DOHH2 (cell line): ENCODE measurements around the gene NAV2.

ENCODE experiments used
- H3F3A ChIP-seq: fragments of 200-600 bp; sonication (generic), shearing (Covaris generic); 2 replicates; pipeline ENCODE4 v1.6.0; 2016; ENCODE audit warnings: antibody characterized with exemption, mild to moderate bottlenecking; ENCODE audit not compliant: control insufficient read depth, insufficient read depth
- H3K27ac ChIP-seq: fragments of 200-600 bp; sonication (generic); 2 replicates; pipeline ENCODE4 v1.5.1; 2014; ENCODE audit warnings: low read depth, mild to moderate bottlenecking, low read length, moderate library complexity
- H3K27me3 ChIP-seq: fragments of 200-600 bp; sonication (generic); 2 replicates; pipeline ENCODE4 v1.6.1; 2014; ENCODE audit warnings: mild to moderate bottlenecking, low read length, mixed read lengths; ENCODE audit not compliant: control insufficient read depth
- H3K36me3 ChIP-seq: fragments of 200-600 bp; sonication (generic); 2 replicates; pipeline ENCODE4 v1.6.1; 2014; ENCODE audit warnings: mild to moderate bottlenecking, low read length, moderate library complexity, mixed read lengths; ENCODE audit not compliant: control insufficient read depth
- H3K4me1 ChIP-seq: fragments of 200-600 bp; sonication (generic); 2 replicates; pipeline ENCODE4 v1.6.1; 2014; ENCODE audit warnings: mild to moderate bottlenecking, low read length, mixed read lengths; ENCODE audit not compliant: control insufficient read depth
- H3K4me2 ChIP-seq: fragments of 200-600 bp; sonication (generic); 2 replicates; pipeline ENCODE4 v1.6.0; 2014; ENCODE audit warnings: mild to moderate bottlenecking, low read length, moderate library complexity
- H3K4me3 ChIP-seq: fragments of 200-600 bp; sonication (generic); 2 replicates; pipeline ENCODE4 v1.5.1; 2014; ENCODE audit warnings: mild to moderate bottlenecking, low read length, mixed read lengths
- H3K79me2 ChIP-seq: fragments of 200-600 bp; sonication (generic); 2 replicates; pipeline ENCODE4 v1.6.1; 2014; ENCODE audit warnings: mild to moderate bottlenecking, low read length, mixed read lengths; ENCODE audit not compliant: control insufficient read depth
- H3K9me2 ChIP-seq: fragments of 200-600 bp; sonication (generic); replicated peaks from 2 replicates; pipeline ENCODE4 v1.6.1; 2014; ENCODE audit warnings: mild to moderate bottlenecking, low read length, mixed read lengths; ENCODE audit not compliant: control insufficient read depth
- H3K9me3 ChIP-seq: fragments of 200-600 bp; sonication (generic); 2 replicates; pipeline ENCODE4 v1.6.1; 2014; ENCODE audit warnings: antibody characterized with exemption, low read length, mixed read lengths; ENCODE audit not compliant: control insufficient read depth, insufficient read depth
- H4K20me1 ChIP-seq: fragments of 200-600 bp; sonication (generic); 2 replicates; pipeline ENCODE4 v1.6.0; 2014; ENCODE audit warnings: low read depth, mild to moderate bottlenecking, antibody characterized with exemption, low read length, moderate library complexity; ENCODE audit not compliant: control insufficient read depth, insufficient read depth
- EZH2phosphoT487 ChIP-seq: fragments of 200-600 bp; sonication (generic); IDR thresholded peaks from 2 replicates; pipeline ENCODE4 v1.6.1; 2017; ENCODE audit warnings: borderline replicate concordance, mild to moderate bottlenecking, antibody characterized with exemption, low read length, moderate library complexity, mixed read lengths
- TF ChIP-seq, protein P1 (sequence below): fragments of 200-600 bp; sonication (generic); IDR thresholded peaks from one replicate; pipeline ENCODE4 v1.5.1; 2014; ENCODE audit warnings: antibody characterized with exemption, mild to moderate bottlenecking, low read depth, low read length; ENCODE audit not compliant: poor library complexity, severe bottlenecking

The NAV2 gene

DNA sequence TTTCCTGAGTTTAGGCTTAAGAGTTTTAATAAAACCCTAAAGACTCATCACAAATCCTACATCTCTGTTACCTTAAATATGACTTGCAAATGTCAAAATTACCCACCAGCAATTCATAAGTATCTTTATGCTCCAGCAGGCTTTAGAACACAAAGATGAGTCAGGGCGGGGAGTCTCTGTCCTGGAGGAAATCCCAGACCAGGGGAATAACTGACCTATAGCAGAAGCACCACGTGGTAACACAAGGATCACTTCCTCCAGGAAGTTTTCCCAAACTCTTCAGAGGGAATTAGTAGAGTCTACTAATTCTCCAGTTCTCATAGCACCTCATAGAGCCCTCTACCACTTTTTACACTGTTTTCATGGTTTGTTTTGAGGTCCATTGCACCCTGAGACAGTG, 217.0 kb downstream of the NAV2 start:
- no peak overlapping the region for H3K27ac ChIP-seq
- no peak for TF ChIP-seq EZH2phosphoT487
- TF ChIP-seq, protein P1, sequence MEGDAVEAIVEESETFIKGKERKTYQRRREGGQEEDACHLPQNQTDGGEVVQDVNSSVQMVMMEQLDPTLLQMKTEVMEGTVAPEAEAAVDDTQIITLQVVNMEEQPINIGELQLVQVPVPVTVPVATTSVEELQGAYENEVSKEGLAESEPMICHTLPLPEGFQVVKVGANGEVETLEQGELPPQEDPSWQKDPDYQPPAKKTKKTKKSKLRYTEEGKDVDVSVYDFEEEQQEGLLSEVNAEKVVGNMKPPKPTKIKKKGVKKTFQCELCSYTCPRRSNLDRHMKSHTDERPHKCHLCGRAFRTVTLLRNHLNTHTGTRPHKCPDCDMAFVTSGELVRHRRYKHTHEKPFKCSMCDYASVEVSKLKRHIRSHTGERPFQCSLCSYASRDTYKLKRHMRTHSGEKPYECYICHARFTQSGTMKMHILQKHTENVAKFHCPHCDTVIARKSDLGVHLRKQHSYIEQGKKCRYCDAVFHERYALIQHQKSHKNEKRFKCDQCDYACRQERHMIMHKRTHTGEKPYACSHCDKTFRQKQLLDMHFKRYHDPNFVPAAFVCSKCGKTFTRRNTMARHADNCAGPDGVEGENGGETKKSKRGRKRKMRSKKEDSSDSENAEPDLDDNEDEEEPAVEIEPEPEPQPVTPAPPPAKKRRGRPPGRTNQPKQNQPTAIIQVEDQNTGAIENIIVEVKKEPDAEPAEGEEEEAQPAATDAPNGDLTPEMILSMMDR = no peak
- no peak overlapping the region for H3K4me3 ChIP-seq
- no peaks in the 10 kb centered on the region for H4K20me1 ChIP-seq
- H3K4me2 ChIP-seq = no peak overlapping the region
- H3K79me2 ChIP-seq = no peaks in the 10 kb centered on the region
- no peaks in the 10 kb centered on the region for H3K36me3 ChIP-seq
- H3K9me2 ChIP-seq = no peaks in the 10 kb centered on the region
- no peaks in the 10 kb centered on the region for H3K27me3 ChIP-seq
- H3F3A ChIP-seq = no peaks in the 10 kb centered on the region
- no peaks in the 10 kb centered on the region for H3K4me1 ChIP-seq
- no peaks in the 10 kb centered on the region for H3K9me3 ChIP-seq

- no peaks in the 10 kb centered on the region for H3K79me2 ChIP-seq
- no peaks in the 10 kb centered on the region for H3K27me3 ChIP-seq
- H3K9me2 ChIP-seq = no peaks in the 10 kb centered on the region
- no peaks in the 10 kb centered on the region for H4K20me1 ChIP-seq
- H3K4me1 ChIP-seq = no peaks in the 10 kb centered on the region
- no peak overlapping the region for H3K27ac ChIP-seq
- H3K4me2 ChIP-seq = no peak overlapping the region
- TF ChIP-seq, protein P1 = no peak
- no peak for TF ChIP-seq EZH2phosphoT487
- no peaks in the 10 kb centered on the region for H3K36me3 ChIP-seq
- no peak overlapping the region for H3K4me3 ChIP-seq
- no peaks in the 10 kb centered on the region for H3K9me3 ChIP-seq
- H3F3A ChIP-seq = no peaks in the 10 kb centered on the region
Measured at GRCh38 chr11:19931141-19931770, 218.6 kb downstream of the NAV2 start.

DNA sequence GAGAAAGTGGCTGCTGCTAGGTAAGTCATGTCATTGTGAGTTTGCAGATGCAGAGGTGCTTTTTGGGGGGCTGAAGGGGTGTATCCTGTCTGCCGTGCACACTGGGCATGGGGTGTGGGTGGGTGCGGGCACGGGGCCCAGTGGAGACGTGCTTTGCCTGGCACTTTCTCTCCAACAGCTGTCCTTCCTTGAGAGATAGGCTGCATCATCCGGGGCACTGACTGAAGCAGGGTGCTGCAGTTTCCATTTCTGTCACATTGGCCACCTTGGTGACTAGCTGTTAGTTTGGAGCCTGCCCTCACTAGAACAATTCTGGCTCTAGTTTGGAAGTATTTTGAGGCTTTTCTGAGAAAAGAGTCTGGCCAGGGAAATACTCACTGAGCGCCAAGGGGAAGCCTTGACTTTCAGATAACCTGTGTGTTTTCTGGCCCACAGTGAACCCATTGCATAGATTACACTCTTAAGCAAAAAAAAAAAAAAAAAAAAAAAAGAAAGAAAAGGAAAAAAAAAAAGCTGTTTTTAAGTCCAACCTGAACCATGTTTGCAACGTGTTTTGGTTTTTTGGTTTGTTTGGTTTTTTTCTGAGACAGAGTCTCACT, 219.2 kb downstream of the NAV2 start:
- Histone ChIP-seq H3K9me2 (no peaks in the 10 kb centered on the region), H3K27ac (no peak overlapping the region), H3K79me2 (no peaks in the 10 kb centered on the region), H3K4me1 (no peaks in the 10 kb centered on the region), H4K20me1 (no peaks in the 10 kb centered on the region), H3F3A (no peaks in the 10 kb centered on the region), H3K9me3 (no peaks in the 10 kb centered on the region), H3K36me3 (no peaks in the 10 kb centered on the region), H3K27me3 (no peaks in the 10 kb centered on the region), H3K4me2 (no peak overlapping the region), H3K4me3 (no peak overlapping the region)
- TF ChIP-seq, protein P1 = no peak
- no peak for TF ChIP-seq EZH2phosphoT487
